ENCODE results near the gene C3orf62.

DNA sequence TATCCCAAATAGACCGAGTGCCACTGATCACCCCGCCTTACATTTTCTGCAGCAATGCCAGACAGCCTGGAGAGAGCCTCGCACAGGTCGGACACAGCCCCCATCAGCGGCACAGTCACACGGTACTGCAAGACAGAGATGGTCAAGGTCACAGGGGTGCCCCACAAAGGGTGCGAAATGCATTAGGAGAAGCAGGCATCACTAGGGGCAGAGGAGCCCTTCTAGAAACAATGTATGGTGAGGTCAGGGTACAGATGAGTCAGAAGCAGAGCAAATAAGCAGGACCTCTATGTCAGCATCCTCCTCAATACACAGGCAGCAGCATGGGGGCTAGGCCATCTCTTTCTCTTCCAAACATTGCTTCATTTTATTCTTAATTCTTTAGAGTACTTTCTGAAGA is 21.5 kb upstream of the C3orf62 start:
- TF ChIP-seq POLR2AphosphoS5 (IDR thresholded peaks at IDR 0.05; ENCODE audit: low read depth, low read length) = no peak
- TF ChIP-seq SIN3A (IDR thresholded peaks at IDR 0.05; ENCODE audit: borderline replicate concordance, insufficient read depth, low read length) = no peak
- TF ChIP-seq, protein P1, sequence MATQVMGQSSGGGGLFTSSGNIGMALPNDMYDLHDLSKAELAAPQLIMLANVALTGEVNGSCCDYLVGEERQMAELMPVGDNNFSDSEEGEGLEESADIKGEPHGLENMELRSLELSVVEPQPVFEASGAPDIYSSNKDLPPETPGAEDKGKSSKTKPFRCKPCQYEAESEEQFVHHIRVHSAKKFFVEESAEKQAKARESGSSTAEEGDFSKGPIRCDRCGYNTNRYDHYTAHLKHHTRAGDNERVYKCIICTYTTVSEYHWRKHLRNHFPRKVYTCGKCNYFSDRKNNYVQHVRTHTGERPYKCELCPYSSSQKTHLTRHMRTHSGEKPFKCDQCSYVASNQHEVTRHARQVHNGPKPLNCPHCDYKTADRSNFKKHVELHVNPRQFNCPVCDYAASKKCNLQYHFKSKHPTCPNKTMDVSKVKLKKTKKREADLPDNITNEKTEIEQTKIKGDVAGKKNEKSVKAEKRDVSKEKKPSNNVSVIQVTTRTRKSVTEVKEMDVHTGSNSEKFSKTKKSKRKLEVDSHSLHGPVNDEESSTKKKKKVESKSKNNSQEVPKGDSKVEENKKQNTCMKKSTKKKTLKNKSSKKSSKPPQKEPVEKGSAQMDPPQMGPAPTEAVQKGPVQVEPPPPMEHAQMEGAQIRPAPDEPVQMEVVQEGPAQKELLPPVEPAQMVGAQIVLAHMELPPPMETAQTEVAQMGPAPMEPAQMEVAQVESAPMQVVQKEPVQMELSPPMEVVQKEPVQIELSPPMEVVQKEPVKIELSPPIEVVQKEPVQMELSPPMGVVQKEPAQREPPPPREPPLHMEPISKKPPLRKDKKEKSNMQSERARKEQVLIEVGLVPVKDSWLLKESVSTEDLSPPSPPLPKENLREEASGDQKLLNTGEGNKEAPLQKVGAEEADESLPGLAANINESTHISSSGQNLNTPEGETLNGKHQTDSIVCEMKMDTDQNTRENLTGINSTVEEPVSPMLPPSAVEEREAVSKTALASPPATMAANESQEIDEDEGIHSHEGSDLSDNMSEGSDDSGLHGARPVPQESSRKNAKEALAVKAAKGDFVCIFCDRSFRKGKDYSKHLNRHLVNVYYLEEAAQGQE (IDR thresholded peaks at IDR 0.05; ENCODE audit: insufficient read depth in 1 of 2, low read depth in 2 of 2, low read length in 2 of 2) = no peak
- TF ChIP-seq TAF1 (IDR thresholded peaks at IDR 0.05; ENCODE audit: borderline replicate concordance, insufficient read depth, low read length) = no peak
- no peak for TF ChIP-seq FOXP2 (optimal IDR thresholded peaks at IDR 0.05; ENCODE audit: borderline replicate concordance, extremely low read depth, extremely low read length, insufficient read depth)

Data from PFSK-1 (cell line).